Measurements from ENCODE around the gene ZNF99. TPM values are rescaled to one million over a fixed set of nuclear protein-coding genes. Genes with fewer than 3 reads are reported as not detected.
"Not testable (repeated sequence)": the region's sequence is repeated elsewhere in the genome, so short reads cannot be mapped to it uniquely, and the experiment has no call there.

Gene ZNF99
- total RNA-seq: not detected in 2 replicates

GRCh38 chr19:22783651-22784410 is at the start of gene ZNF99:
ZNF99 (minus strand) TSS chr19:22784151; CDS start chr19:22784016, 135 bp downstream.
- no peak for DNase-seq

- no peak for DNase-seq
Measured at GRCh38 chr19:22832031-22832762, 48.2 kb upstream of the ZNF99 start, which contains the start of gene ZNF723. ZNF723 (plus strand) TSS chr19:22832291; CDS start chr19:22832380, 89 bp downstream.

GRCh38 chr19:22831211-22831610 is 47.3 kb upstream of the ZNF99 start:
- DNase-seq: no peak

- no peak for DNase-seq
Measured at GRCh38 chr19:22814124-22814523, 30.2 kb upstream of the ZNF99 start.

- DNase-seq: no peak
Measured at GRCh38 chr19:22807061-22807835, 23.3 kb upstream of the ZNF99 start.

GRCh38 chr19:22806418-22806817 is 22.5 kb upstream of the ZNF99 start:
- DNase-seq: no peak

- DNase-seq: no peak
Measured at GRCh38 chr19:22797040-22797439, 13.1 kb upstream of the ZNF99 start.

GRCh38 chr19:22792863-22793262 is 8.9 kb upstream of the ZNF99 start:
- not testable (repeated sequence) for DNase-seq

GRCh38 chr19:22735911-22736645 is 47.9 kb downstream of the ZNF99 start:
- no peak for DNase-seq

GRCh38 chr19:22733691-22734090 is 50.3 kb downstream of the ZNF99 start:
- no peak for DNase-seq

- DNase-seq: not testable (repeated sequence)
Measured at GRCh38 chr19:22728214-22728613, 55.7 kb downstream of the ZNF99 start.

GRCh38 chr19:22721533-22721932 is 62.4 kb downstream of the ZNF99 start:
- DNase-seq: not testable (repeated sequence)

- DNase-seq: no peak
Measured at GRCh38 chr19:22708983-22709382, 75.0 kb downstream of the ZNF99 start.

- not testable (repeated sequence) for DNase-seq
Measured at GRCh38 chr19:22703096-22703495, 80.9 kb downstream of the ZNF99 start.

GRCh38 chr19:22702661-22703060 is 81.3 kb downstream of the ZNF99 start:
- not testable (repeated sequence) for DNase-seq

Other genes with a start within 250 kb of the ZNF99 start
- gene ZNF492, start 149.8 kb downstream of the ZNF99 start, total RNA-seq: 1.1 and 1.4 TPM in 2 replicates
- not detected in 2 replicates for gene ZNF723, start 48.1 kb upstream of the ZNF99 start, total RNA-seq
- 0.09 and 0.34 TPM in 2 replicates for gene ZNF728, start 219.0 kb upstream of the ZNF99 start, total RNA-seq

All from dermis blood vessel endothelial cell (primary cell).